GM21529 (cell line): ENCODE data around the gene PRRG1.
"Not testable (repeated sequence)": the region's sequence is repeated elsewhere in the genome, so short reads cannot be mapped to it uniquely, and the experiment has no call there.

Experiments
- ATAC-seq: cut with Tn5 transposase; IDR thresholded peaks from one replicate; pipeline ENCODE4 v1.9.1; 2021; ENCODE audit not compliant: unreplicated experiment

PRRG1 gene

DNA sequence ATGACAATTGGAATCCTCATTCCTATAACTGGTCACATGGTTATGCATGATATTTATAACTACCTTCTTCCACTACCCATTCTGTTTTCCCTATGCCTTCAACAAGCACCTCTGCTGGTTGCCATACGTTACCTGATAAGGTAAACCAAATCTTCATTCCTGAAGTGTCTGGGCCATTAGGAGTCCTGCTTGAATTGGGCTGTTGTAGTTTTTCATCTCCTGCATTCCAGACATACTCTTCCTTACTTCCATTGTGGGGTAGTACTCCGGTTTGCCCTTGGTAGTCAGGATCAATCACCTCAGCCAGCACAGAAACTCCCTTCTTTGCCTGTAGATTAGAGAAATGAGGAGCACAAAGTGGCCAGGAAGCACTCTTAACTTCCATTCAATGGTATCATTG is 113.2 kb downstream of the PRRG1 start:
- ATAC-seq, result no peak

DNA sequence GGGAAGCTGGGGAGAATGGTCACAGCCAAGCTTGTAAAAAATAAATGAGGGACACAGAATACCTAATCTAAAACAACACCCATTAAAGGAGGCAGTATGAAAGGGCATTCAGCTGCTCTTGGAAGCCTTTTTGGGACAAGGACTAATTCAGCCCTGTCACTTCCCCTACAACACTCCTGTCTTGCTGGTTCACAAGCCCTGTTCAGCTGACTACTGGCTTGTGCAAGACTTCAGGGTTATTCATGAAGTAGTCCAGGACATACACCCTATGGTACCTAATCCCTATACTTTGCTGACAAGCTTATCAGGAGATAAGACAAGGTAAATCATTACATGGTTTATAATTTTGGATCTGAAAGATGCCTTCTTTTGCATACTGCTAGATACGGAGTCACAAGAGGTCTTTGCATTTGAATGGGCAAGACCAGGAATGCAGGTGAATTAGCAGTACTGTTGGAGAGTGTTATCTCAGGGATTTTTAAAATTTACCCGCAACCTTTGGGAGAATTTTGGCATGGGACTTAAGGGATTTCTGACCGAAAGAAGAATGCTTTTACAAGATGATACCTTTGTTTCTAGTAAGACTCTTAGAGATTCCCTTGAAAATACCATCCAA is 119.1 kb downstream of the PRRG1 start:
- no peak for ATAC-seq

DNA sequence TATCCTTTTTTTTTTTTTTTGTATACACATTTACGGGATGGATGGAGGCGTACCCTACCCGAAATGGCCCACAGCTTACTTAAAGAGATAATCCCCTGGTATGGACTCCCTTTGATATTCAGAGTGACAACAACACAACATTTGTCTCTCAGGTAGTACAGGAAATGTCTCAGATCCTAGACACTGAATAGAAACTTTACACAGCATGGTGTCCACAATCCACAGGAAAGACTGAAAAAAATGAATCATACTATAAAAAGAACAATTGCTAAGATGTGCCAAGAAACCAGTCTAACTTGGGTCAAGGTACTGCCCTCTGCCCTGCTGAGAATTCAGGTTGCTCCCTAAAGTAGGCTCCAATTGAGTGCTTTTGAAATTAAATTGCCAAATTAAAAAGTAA is 121.5 kb downstream of the PRRG1 start:
- no peak for ATAC-seq

DNA sequence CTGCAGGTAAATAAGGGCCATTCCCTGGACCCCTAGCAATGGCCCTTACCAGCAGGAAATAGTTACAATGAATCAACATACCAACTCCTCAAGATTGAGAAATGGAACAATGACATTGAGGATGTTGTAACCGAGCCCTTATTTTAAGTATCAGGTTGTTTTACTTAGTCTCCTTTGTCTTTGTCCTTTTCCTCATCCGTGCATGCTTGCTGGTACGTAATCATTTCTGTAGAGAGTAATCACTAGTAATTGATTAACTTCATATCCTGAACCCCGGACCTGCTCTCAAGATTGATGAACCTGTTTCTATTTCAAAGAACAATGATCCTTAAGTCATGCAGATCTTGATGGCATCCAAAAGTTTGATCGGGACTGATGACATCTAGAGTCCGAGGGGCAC is 123.7 kb downstream of the PRRG1 start:
- no peak for ATAC-seq

DNA sequence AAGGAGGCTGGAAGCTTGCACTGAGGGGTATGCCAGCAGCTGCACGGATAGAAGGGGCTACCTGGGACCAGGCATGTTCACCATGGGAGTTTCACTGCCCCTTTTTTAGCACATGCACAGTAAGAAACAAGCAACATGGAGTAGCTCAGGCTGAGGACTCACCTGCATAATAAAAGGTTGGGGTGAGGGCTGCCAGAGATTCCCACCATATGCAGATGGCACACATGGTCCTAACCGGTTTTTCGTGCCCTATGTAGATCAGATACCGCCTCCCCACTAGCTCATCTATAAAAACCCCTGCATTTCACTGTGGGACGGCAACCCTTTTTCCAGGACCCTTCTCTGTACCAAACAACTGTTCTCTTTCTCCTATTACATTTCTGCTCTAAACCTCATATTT is 125.3 kb downstream of the PRRG1 start:
- no peak for ATAC-seq

DNA sequence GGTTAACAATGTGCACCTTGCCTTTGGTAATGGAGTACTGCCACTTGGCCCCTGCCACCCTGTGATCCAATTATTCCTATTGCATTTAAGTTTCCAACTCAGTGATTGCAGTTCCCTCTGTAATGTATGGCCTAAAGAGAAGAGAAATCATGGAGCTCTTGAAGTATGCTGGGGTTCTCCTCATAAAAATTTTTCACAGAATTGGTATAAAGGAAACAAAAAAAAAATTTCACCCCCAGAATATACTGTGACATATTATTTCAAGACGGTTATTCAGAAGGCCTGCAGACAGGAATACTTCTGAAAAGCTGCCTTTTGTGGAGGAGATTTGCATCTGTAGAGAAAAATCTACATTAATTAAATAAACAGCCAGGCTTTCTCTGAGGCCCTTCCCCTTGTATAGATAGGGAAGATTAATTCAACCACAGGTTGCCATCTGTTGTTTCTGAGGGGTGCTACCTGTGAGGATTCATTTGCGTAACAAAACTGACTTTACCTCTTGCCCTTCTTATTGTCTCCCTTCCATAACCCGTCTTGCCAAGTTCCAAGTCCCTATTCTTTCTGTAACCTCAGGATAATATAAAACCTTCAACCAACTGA is 127.5 kb downstream of the PRRG1 start:
- ATAC-seq, result no peak

DNA sequence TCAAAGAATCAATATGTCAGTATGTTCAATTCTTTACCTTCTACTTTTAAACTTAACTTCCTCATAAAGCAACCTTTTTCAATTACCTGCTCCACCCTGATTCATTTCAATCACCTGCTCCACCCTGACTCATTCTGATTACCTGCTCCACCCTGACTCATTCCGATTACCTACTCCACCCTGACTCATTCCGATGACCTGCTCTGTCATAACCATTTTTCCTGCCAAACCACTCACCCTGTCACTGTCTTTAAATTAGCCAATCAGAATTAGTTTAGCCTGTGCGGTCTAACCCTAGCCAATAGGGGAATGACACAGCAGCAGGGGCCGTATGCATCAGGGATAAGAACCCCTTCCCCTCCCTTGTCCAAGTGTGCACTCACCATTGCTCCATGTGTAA is 135.2 kb downstream of the PRRG1 start:
- ATAC-seq, result not testable (repeated sequence)

DNA sequence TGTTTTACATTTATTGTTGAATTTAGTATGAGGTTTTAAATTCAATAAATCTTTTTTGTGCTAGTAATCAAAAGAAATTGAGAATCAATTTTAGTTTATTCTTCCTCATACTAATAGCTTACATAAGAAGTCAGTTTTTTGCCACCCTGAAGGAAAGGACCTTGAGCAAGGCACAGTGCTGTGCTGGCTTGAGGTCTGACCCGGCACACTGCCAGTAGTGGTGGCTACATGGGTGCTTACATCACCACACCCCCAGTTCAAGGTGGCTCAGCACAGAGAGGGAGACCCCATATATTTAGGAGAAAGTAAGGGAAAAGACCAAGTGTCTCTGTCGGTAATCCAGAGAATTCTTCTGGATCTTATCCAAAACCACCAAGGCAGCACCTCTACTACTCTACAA is 136.3 kb downstream of the PRRG1 start:
- ATAC-seq, result no peak

DNA sequence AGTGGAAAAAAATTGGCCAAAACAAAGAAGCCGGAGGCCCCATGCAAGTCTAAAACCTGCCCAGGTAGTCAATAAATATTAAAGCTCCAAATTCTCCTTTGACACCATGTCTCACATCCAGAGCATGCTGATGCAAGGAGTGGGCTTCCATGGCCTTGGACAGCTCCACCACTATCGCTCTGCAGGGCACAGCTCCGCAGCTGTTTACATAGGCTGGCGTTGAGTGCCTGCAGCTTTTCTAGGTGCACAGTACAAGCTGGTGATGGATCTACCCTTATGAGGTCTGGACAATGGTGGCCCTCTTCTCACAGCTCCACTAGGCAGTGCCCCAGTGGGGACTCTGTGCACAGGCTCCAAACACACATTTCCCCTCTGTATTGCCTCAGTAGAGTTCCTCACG is 138.1 kb downstream of the PRRG1 start:
- no peak for ATAC-seq

DNA sequence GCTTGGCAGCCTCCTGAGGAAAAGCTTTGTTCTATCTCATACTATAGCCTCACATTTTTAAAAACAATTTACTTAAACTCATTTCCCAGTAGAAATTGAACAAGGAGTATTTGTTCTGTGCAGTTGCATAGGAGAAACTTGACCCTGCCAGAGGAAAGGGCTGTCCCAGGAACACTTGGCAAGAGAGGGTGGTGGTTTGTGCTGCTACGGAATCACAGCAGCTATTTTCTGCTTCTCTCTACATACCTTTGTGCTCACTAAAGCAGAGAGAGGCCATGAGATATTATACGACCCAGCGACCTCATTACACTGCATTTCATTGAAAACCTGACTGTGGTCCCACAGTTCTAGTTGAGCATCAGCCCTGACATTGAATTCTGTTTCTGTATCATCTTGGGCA is 139.2 kb downstream of the PRRG1 start:
- no peak for ATAC-seq

DNA sequence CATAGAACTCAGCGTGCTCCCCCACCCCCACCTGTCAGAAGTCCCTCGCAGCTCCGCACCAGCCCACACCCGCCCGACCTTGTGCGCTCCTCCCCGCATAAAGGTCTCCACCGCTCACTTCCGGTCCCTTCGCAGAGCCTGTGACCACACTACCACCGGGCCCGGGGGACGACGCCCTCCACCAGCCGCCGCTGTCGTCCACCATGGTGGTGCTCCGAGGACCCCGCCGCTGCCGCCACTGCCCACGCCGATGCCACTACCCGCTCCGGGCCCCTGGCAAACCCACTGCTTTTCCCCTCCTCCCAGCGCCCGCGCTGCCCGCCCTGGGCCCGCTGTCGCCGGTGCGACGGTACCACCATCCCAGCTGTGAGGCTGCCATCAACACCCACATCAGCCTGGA is 142.5 kb downstream of the PRRG1 start:
- no peak for ATAC-seq

DNA sequence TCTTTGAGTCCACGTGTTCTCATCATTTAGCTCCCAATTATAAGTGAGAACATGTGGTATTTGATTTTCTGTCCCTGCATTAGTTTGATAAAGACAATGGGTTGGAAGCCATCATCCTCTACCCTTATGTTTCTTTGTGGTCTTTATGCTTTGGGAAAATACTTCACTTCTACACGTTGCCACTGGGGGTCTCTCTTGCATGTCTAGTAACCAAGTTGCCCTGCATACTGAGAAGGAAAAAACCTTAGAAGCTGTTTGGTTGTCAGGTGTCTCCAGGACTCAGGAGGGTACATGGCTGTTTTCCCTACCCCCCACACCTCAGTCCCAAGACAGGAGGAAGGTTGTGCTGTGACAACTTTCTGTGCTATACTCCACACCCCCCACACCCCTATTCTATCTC is 146.6 kb downstream of the PRRG1 start:
- ATAC-seq, result not testable (repeated sequence)

DNA sequence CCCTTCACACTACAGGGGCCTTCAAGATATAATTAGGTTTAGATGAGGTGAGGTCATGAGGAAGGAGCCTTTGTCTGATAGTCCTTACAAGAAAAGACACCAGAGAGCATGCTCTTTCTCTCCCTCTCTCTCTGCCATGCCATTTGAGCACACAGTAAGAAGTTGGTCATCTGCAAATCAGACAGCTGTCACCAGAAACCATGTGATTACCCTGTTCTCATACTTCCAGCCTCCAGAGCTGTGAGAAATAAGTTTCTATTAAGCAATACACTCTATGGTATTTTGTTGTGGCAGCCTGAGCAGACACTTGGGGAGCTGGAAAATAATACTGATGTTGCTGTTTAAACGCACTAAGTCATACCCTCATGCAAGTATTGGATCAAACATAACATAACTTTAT is 148.0 kb downstream of the PRRG1 start:
- ATAC-seq, result not testable (repeated sequence)

DNA sequence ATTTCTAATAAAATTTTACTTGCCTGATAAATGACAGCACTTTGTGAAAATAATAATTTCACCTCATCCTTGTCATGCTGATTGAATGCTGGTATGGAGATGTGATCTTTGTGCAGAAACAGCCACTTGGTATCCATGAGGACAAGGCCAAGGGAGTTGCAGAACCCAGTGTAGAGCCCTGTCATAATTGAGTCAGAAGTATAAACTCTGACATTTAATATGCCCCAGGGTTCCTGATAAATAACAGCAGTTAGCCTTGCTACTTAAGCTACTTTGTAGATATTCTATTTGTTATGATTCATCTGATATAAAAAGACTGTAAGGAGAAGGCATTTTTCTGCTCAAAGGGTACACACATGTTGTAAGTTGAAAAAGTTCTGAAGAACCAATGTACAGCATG is 149.2 kb downstream of the PRRG1 start:
- ATAC-seq, result not testable (repeated sequence)

DNA sequence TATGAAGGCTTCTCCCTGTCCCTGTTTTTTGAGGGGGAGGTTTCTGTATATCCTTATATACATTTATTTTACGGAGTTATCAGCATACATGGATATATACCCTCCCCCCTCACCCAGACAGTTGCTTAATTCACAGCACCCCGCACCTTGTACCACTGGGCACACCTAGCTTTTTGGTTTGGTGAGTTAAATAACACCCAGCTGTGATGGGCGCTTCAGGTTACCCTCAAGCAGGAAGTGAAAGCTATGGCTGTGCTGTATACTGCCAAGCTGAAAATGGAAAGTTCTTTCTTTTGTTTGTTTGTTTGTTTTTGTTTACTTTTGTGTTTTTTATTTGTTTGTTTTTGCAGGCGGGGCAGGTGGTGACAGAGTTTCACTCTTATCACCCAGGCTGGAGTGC is 150.5 kb downstream of the PRRG1 start:
- not testable (repeated sequence) for ATAC-seq

DNA sequence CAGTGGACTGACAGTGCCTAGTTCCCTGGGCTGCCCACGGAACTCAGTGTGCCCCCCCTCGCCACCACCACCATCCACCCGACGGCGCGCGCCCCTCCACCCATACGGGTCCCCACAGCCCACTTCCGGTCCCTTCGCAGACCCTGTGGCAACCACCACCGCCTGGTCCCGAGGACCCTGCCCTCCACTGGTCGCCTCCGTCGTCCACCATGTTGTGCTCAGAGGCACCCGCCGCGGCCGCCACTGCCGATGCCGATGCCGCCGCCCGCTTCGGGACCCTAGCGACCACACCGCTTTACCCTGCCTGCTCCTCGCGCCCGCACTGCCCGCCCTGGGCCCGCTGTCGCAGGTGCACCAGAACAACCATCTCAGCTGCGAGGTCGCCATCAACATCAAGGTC is 155.8 kb downstream of the PRRG1 start:
- no peak for ATAC-seq
